Liver (tissue), 9 donors: Measurements from ENCODE around the gene IRAG1. TPM values are rescaled to one million over a fixed set of nuclear protein-coding genes. Genes with fewer than 3 reads are reported as not detected.

Experiments used
- DNase-seq: peaks from one replicate; pipeline ENCODE4 v3.0.0-alpha.2; 2017; ENCODE audit warnings: low spot score
- H3K27ac ChIP-seq, 2 donors: one replicate each; pipeline ENCODE4 v1.7.0; 2013; ENCODE audit warnings: inconsistent platforms in 2 of 2, low read length in 2 of 2, control low read depth in 1 of 2, low read depth in 1 of 2, mild to moderate bottlenecking in 1 of 2
- H3K27me3 ChIP-seq, 4 donors: one replicate each; pipeline versions ENCODE4 v1.6.1 to v1.7.0; 2013; ENCODE audit warnings: low read length in 3 of 4, inconsistent platforms in 1 of 4, mild to moderate bottlenecking in 1 of 4, moderate library complexity in 1 of 4; ENCODE audit not compliant: control insufficient read depth in 4 of 4, insufficient read depth in 4 of 4
- H3K36me3 ChIP-seq, 4 donors: one replicate each; pipeline versions ENCODE4 v1.6.1 to v1.7.0; 2013; ENCODE audit warnings: low read length in 3 of 4, mild to moderate bottlenecking in 3 of 4, low read depth in 1 of 4, moderate library complexity in 1 of 4; ENCODE audit not compliant: control insufficient read depth in 4 of 4, insufficient read depth in 3 of 4
- H3K4me1 ChIP-seq, 4 donors: one replicate each; pipeline versions ENCODE4 v1.6.1 to v1.7.0; 2013; ENCODE audit warnings: low read length in 3 of 4, mild to moderate bottlenecking in 3 of 4, moderate library complexity in 1 of 4; ENCODE audit not compliant: control insufficient read depth in 4 of 4, insufficient read depth in 4 of 4
- H3K4me3 ChIP-seq, 3 donors: one replicate each; pipeline versions ENCODE4 v1.6.1 to v1.7.0; 2013; ENCODE audit warnings: low read length in 3 of 3, control low read depth in 1 of 3, low read depth in 1 of 3, mild to moderate bottlenecking in 1 of 3
- H3K9ac ChIP-seq, 2 donors: one replicate each; pipeline ENCODE4 v1.7.0; 2013; ENCODE audit warnings: low read length in 2 of 2, mild to moderate bottlenecking in 2 of 2, moderate library complexity in 2 of 2, control low read depth in 1 of 2, low read depth in 1 of 2
- H3K9me3 ChIP-seq, 4 donors: one replicate each; pipeline versions ENCODE4 v1.6.1 to v1.7.0; 2013; ENCODE audit warnings: low read length in 3 of 4; ENCODE audit not compliant: control insufficient read depth in 4 of 4
- ATF3 ChIP-seq: IDR thresholded peaks from 2 replicates; pipeline ENCODE4 v1.6.1; 2016; ENCODE audit warnings: antibody characterized with exemption
- EGR1 ChIP-seq, 2 donors: IDR thresholded peaks; 2 replicates each; pipeline ENCODE4 v1.6.1; 2016 to 2018; ENCODE audit warnings: antibody characterized with exemption in 2 of 2, low read depth in 2 of 2
- FOXA1 ChIP-seq: IDR thresholded peaks from 2 replicates; pipeline ENCODE4 v1.6.1; 2016; ENCODE audit warnings: antibody characterized with exemption
- FOXA2 ChIP-seq: IDR thresholded peaks from 2 replicates; pipeline ENCODE4 v1.6.1; 2016; ENCODE audit warnings: antibody characterized with exemption
- GABPA ChIP-seq, 2 donors: IDR thresholded peaks in 1 of 2; conservative IDR thresholded peaks in 1 of 2; 2 replicates each; pipeline ENCODE4 v1.6.1; 2016; ENCODE audit warnings: antibody characterized with exemption in 2 of 2, mild to moderate bottlenecking in 1 of 2, moderate library complexity in 1 of 2
- HNF4A ChIP-seq, 2 donors: conservative IDR thresholded peaks; 2 replicates each; pipeline ENCODE4 v1.6.1; 2016; ENCODE audit warnings: antibody characterized with exemption in 2 of 2, mild to moderate bottlenecking in 2 of 2
- HNF4G ChIP-seq: IDR thresholded peaks from 2 replicates; pipeline ENCODE4 v1.6.1; 2016; ENCODE audit warnings: antibody characterized with exemption
- JUND ChIP-seq, 2 donors: IDR thresholded peaks; 2 replicates each; pipeline ENCODE4 v1.6.1; 2016; ENCODE audit warnings: antibody characterized with exemption in 2 of 2
- NR2F2 ChIP-seq: IDR thresholded peaks from 2 replicates; pipeline ENCODE4 v1.6.1; 2016; ENCODE audit warnings: antibody characterized with exemption
- RAD21 ChIP-seq, 2 donors: IDR thresholded peaks; 2 replicates each; pipeline ENCODE4 v1.6.1; 2016; ENCODE audit warnings: antibody characterized with exemption in 2 of 2, mild to moderate bottlenecking in 2 of 2
- REST ChIP-seq: IDR thresholded peaks from 2 replicates; pipeline ENCODE4 v1.6.1; 2016; ENCODE audit warnings: antibody characterized with exemption, mild to moderate bottlenecking
- RXRA ChIP-seq, 2 donors: IDR thresholded peaks; 2 replicates each; pipeline ENCODE4 v1.6.1; 2017 to 2018; ENCODE audit warnings: antibody characterized with exemption in 2 of 2, mild to moderate bottlenecking in 1 of 2
- SP1 ChIP-seq: IDR thresholded peaks from 2 replicates; pipeline ENCODE4 v1.6.1; 2018; ENCODE audit warnings: antibody characterized with exemption, mild to moderate bottlenecking
- TAF1 ChIP-seq: conservative IDR thresholded peaks from 2 replicates; pipeline ENCODE4 v1.6.1; 2016; ENCODE audit warnings: antibody characterized with exemption, mild to moderate bottlenecking
- YY1 ChIP-seq: IDR thresholded peaks from 2 replicates; pipeline ENCODE4 v1.6.1; 2016; ENCODE audit warnings: antibody characterized with exemption, mild to moderate bottlenecking
- ZBTB33 ChIP-seq: IDR thresholded peaks from 2 replicates; pipeline ENCODE4 v1.6.1; 2016; ENCODE audit warnings: antibody characterized with exemption
- WGBS: extraction: QIAGEN DNeasy Blood & Tissue Kit; methylation state at CpG from one replicate; pipeline ENCODE4 v1.1.7; 2013; 5-methylcytosine and 5-hydroxymethylcytosine counted together
- polyA plus RNA-seq, 2 donors: library from polyadenylated mRNA; stranded (reverse) in 1 of 2; unstranded in 1 of 2; fragments of 200-250 nt in 1 of 2; fragments of >200 nt in 1 of 2; fragmentation: Nextera tagmentation in 1 of 2; extraction: Ambion mirVana in 1 of 2; gene quantifications; one replicate each; pipeline versions ENCODE4 v1.2.1 to v1.2.3, GENCODE V29; 2013 to 2015
- total RNA-seq, 2 donors: library from RNA; depleted of rRNA; stranded (reverse); fragments of >200 nt; gene quantifications; one replicate each; pipeline ENCODE4 v1.2.3, GENCODE V29; 2014
- TF ChIP-seq, protein P1 (sequence below): IDR thresholded peaks from 2 replicates; pipeline ENCODE4 v1.6.1; 2016; ENCODE audit warnings: antibody characterized with exemption
- TF ChIP-seq, protein P2 (sequence below): fragments of 150-350 bp; IDR thresholded peaks from 2 replicates; pipeline ENCODE4 v1.5.1; 2017; ENCODE audit warnings: improper control_type of control experiment, low read depth, low read length; ENCODE audit not compliant: missing input control
- donor health status: healthy.
- donor health status: healthy.
- donor health status: healthy.
- donor health status: healthy.
- donor health status: healthy.

IRAG1 gene
- total and polyA plus RNA-seq, 4 donors = 0.29 to 4.4 (median 2.0) TPM

- no peak for DNase-seq
- H3K4me1 ChIP-seq = no peaks in the 10 kb centered on the region
- H3K9me3 ChIP-seq = no peaks in the 10 kb centered on the region
- 80% methylated on average over 9 of the region's 9 CpGs for WGBS
- H3K27me3 ChIP-seq = no peaks in the 10 kb centered on the region
- H3K27ac ChIP-seq = no peak overlapping the region
- no peaks in the 10 kb centered on the region for H3K36me3 ChIP-seq
- no peak overlapping the region for H3K9ac ChIP-seq
- TF ChIP-seq SP1 (no peak), FOXA2 (no peak), HNF4G (no peak), REST (no peak), ATF3 (no peak), YY1 (no peak), FOXA1 (no peak), RAD21 (IDR thresholded peaks at IDR 0.05) (no peak), GABPA (IDR thresholded peaks at IDR 0.05 in 1 of 2, conservative IDR thresholded peaks at IDR 0.05 in 1 of 2) (no peak), TAF1 (no peak), JUND (IDR thresholded peaks at IDR 0.05) (no peak), EGR1 (IDR thresholded peaks at IDR 0.05; ENCODE audit: low read depth in 2 of 2) (no peak), ZBTB33 (no peak), HNF4A (conservative IDR thresholded peaks at IDR 0.05) (no peak), RXRA (IDR thresholded peaks at IDR 0.05) (no peak), NR2F2 (no peak)
- TF ChIP-seq, protein P1, sequence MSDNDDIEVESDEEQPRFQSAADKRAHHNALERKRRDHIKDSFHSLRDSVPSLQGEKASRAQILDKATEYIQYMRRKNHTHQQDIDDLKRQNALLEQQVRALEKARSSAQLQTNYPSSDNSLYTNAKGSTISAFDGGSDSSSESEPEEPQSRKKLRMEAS = no peak
- TF ChIP-seq, protein P2, sequence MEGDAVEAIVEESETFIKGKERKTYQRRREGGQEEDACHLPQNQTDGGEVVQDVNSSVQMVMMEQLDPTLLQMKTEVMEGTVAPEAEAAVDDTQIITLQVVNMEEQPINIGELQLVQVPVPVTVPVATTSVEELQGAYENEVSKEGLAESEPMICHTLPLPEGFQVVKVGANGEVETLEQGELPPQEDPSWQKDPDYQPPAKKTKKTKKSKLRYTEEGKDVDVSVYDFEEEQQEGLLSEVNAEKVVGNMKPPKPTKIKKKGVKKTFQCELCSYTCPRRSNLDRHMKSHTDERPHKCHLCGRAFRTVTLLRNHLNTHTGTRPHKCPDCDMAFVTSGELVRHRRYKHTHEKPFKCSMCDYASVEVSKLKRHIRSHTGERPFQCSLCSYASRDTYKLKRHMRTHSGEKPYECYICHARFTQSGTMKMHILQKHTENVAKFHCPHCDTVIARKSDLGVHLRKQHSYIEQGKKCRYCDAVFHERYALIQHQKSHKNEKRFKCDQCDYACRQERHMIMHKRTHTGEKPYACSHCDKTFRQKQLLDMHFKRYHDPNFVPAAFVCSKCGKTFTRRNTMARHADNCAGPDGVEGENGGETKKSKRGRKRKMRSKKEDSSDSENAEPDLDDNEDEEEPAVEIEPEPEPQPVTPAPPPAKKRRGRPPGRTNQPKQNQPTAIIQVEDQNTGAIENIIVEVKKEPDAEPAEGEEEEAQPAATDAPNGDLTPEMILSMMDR = no peak
- H3K4me3 ChIP-seq = no peak overlapping the region
Observed at GRCh38 chr11:10696468-10697322, 3.1 kb upstream of the IRAG1 start.
